ENCODE data around the gene TSPYL4. TPM values are rescaled to one million over a fixed set of nuclear protein-coding genes. Genes with fewer than 3 reads are reported as not detected.

Gene TSPYL4
- 32.2 and 34.2 TPM in 2 replicates for total RNA-seq (ENCODE audit: low replicate concordance)

DNA sequence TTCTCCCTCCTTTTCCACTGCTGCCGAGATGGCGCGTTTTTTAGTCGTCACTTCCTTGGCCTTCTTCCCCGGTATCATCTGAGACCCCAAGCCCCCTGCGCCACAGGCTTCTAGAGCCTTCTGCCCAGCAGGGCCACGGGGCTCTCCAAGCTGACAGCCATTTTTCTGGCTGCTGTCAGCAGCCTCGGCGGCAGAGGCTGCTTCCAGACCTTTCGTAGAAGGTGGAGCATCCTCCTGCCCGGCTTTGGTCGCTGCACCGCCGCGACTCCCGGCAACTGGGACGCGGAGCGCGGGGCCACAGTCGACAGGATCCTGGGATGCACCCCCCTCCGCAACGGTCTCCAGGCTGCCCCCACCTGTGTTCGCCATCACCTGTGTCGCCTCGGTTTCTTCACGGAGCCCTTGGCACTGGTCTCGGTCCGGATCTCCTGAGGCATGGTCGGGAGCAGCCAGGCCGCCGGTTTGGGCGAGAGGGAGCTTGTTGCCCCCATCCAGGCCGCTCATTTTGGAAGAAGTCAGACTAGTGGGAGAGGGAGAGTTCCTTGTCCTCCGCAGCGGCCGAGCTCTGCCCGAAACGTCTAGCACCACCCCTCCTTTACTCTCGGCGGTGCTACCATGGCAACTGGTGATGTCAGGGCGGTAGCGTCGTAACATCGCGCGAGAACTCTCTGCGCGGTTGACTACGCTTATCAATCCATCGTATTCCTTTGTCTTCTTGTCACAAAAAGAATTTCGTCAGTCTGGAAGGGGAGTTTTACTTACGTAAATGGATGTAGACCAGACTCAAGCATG is at the start of gene TSPYL4:
Gene TSPYL4 (minus strand): TSS at position 571 of the 792 bp plus-strand sequence. CDS start 67 bp downstream, at position 504.
- H2AFZ ChIP-seq (replicated peaks): peak within 1 kb of the TSS; percentile 84
- TF ChIP-seq EZH2 (IDR thresholded peaks at IDR 0.05) (no peak), EZH2phosphoT487 (IDR thresholded peaks at IDR 0.05) (no peak)
- TF ChIP-seq, protein P1, sequence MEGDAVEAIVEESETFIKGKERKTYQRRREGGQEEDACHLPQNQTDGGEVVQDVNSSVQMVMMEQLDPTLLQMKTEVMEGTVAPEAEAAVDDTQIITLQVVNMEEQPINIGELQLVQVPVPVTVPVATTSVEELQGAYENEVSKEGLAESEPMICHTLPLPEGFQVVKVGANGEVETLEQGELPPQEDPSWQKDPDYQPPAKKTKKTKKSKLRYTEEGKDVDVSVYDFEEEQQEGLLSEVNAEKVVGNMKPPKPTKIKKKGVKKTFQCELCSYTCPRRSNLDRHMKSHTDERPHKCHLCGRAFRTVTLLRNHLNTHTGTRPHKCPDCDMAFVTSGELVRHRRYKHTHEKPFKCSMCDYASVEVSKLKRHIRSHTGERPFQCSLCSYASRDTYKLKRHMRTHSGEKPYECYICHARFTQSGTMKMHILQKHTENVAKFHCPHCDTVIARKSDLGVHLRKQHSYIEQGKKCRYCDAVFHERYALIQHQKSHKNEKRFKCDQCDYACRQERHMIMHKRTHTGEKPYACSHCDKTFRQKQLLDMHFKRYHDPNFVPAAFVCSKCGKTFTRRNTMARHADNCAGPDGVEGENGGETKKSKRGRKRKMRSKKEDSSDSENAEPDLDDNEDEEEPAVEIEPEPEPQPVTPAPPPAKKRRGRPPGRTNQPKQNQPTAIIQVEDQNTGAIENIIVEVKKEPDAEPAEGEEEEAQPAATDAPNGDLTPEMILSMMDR (IDR thresholded peaks at IDR 0.05): no peak
- Mint-ChIP-seq H3K36me3 (peaks cover 26% of the 10 kb centered on the region), H3K27ac (no peak within 1 kb of the TSS), H3K27me3 (ENCODE audit: insufficient read depth, low read depth) (peaks cover 2% of the 10 kb centered on the region), H3K9me3 (no peaks in the 10 kb centered on the region), H3K4me3 (no peak within 1 kb of the TSS), H3K4me1 (peaks cover 42% of the 10 kb centered on the region)
- peak; percentile 98 for DNase-seq (ENCODE audit: low spot score)
- peaks cover 61% of the 10 kb centered on the region for H3K79me2 ChIP-seq (ENCODE audit: low read depth)
- H3K9ac ChIP-seq: peak within 1 kb of the TSS; percentile 88
- H3K4me3 ChIP-seq: peak within 1 kb of the TSS; percentile 61
- peaks cover 10% of the 10 kb centered on the region for H3F3A ChIP-seq (ENCODE audit: low read depth)
- H3K4me1 ChIP-seq: peaks cover 40% of the 10 kb centered on the region
- H3K27ac ChIP-seq: peak within 1 kb of the TSS; percentile 62
- no peaks in the 10 kb centered on the region for H3K36me3 ChIP-seq
- H3K9me3 ChIP-seq (ENCODE audit: low read depth): no peaks in the 10 kb centered on the region
- peak within 1 kb of the TSS; percentile 91 for H3K4me2 ChIP-seq
- peaks cover 13% of the 10 kb centered on the region for H4K20me1 ChIP-seq (ENCODE audit: low read depth)
- H3K27me3 ChIP-seq: no peaks in the 10 kb centered on the region

DNA sequence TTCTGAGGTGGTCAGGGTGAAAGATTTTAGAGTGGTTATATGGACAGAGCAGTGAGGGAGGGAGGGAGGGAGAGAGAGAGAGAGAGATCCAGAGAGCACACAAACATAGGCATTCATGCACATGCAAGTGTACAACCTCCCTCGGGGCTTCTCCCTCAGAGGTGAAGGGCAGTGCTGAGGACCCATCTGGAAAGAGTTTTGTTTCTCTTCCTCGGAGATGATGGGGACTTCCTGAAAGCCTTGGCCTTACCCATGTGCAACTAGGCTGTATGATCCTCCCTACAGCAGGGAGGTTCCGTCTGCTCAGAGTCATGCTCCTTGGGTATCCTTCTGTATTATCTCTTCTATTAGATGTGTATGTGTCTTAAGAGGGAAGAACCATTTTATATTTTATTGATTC is 47.2 kb upstream of the TSPYL4 start:
- Mint-ChIP-seq H3K4me3 (no peak overlapping the region), H3K27me3 (ENCODE audit: insufficient read depth, low read depth) (no peaks in the 10 kb centered on the region), H3K27ac (no peak overlapping the region), H3K36me3 (peaks cover 5% of the 10 kb centered on the region), H3K4me1 (peaks cover 7% of the 10 kb centered on the region), H3K9me3 (peaks cover 24% of the 10 kb centered on the region)
- H2AFZ ChIP-seq (replicated peaks): no peak overlapping the region
- TF ChIP-seq, protein P1 (IDR thresholded peaks at IDR 0.05): no peak
- TF ChIP-seq EZH2phosphoT487 (IDR thresholded peaks at IDR 0.05) (no peak), EZH2 (IDR thresholded peaks at IDR 0.05) (no peak)
- H3K4me1 ChIP-seq: no peaks in the 10 kb centered on the region
- no peak overlapping the region for H3K9ac ChIP-seq
- no peaks in the 10 kb centered on the region for H3K27me3 ChIP-seq
- H4K20me1 ChIP-seq (ENCODE audit: low read depth): no peaks in the 10 kb centered on the region
- H3K79me2 ChIP-seq (ENCODE audit: low read depth): no peaks in the 10 kb centered on the region
- H3K27ac ChIP-seq: no peak overlapping the region
- no peaks in the 10 kb centered on the region for H3K9me3 ChIP-seq (ENCODE audit: low read depth)
- DNase-seq (ENCODE audit: low spot score): no peak
- H3K36me3 ChIP-seq: no peaks in the 10 kb centered on the region
- H3F3A ChIP-seq (ENCODE audit: low read depth): no peaks in the 10 kb centered on the region
- no peak overlapping the region for H3K4me2 ChIP-seq
- no peak overlapping the region for H3K4me3 ChIP-seq

- Histone ChIP-seq H3K4me3 (no peak overlapping the region), H3K27ac (no peak overlapping the region), H3K4me1 (no peaks in the 10 kb centered on the region), H3K36me3 (no peaks in the 10 kb centered on the region), H3K4me2 (no peak overlapping the region), H3K27me3 (no peaks in the 10 kb centered on the region), H2AFZ (replicated peaks) (no peak overlapping the region), H4K20me1 (ENCODE audit: low read depth) (no peaks in the 10 kb centered on the region), H3K9ac (no peak overlapping the region), H3F3A (ENCODE audit: low read depth) (no peaks in the 10 kb centered on the region), H3K9me3 (ENCODE audit: low read depth) (no peaks in the 10 kb centered on the region), H3K79me2 (ENCODE audit: low read depth) (no peaks in the 10 kb centered on the region)
- Mint-ChIP-seq H3K4me1 (peaks cover 7% of the 10 kb centered on the region), H3K9me3 (peaks cover 24% of the 10 kb centered on the region), H3K4me3 (no peak overlapping the region), H3K27ac (peak overlapping the region; percentile 51), H3K27me3 (ENCODE audit: insufficient read depth, low read depth) (no peaks in the 10 kb centered on the region), H3K36me3 (peaks cover 5% of the 10 kb centered on the region)
- TF ChIP-seq, protein P1 (IDR thresholded peaks at IDR 0.05): no peak
- TF ChIP-seq EZH2 (IDR thresholded peaks at IDR 0.05) (no peak), EZH2phosphoT487 (IDR thresholded peaks at IDR 0.05) (no peak)
- no peak for DNase-seq (ENCODE audit: low spot score)
Observed at GRCh38 chr6:116300566-116300965, 46.7 kb upstream of the TSPYL4 start.

Data from neural progenitor cell (in vitro differentiated cells).